ENCODE results near the gene C17orf100.

The C17orf100 gene

GRCh38 chr17:6639586-6640535, 11.7 kb upstream of the C17orf100 start:
- H3K4me3 ChIP-seq (ENCODE audit: control insufficient read depth, low read depth, low read length) = peak overlapping the region; percentile 98
- no peak for DNase-seq (ENCODE audit: low read depth)
- TF ChIP-seq CTCF (IDR thresholded peaks at IDR 0.05; ENCODE audit: control insufficient read depth, insufficient read depth, low read depth, low read length, missing control alignments) = no peak

GRCh38 chr17:6640536-6641246, 10.9 kb upstream of the C17orf100 start, which contains the start of the genes KIAA0753 and TXNDC17:
TSS of gene KIAA0753 (minus strand) at chr17:6640711. CDS start at chr17:6635103, 5,608 bp downstream.
TSS of gene TXNDC17 (plus strand) at chr17:6641060. CDS start at chr17:6641083, 23 bp downstream.
- no peak for TF ChIP-seq CTCF (IDR thresholded peaks at IDR 0.05; ENCODE audit: control insufficient read depth, insufficient read depth, low read depth, low read length, missing control alignments)
- peak within 1 kb of the TSS; percentile 98 for H3K4me3 ChIP-seq (ENCODE audit: control insufficient read depth, low read depth, low read length)
- peak; percentile 67 for DNase-seq (ENCODE audit: low read depth)

GRCh38 chr17:6641247-6641863, 10.2 kb upstream of the C17orf100 start:
- TF ChIP-seq CTCF (IDR thresholded peaks at IDR 0.05; ENCODE audit: control insufficient read depth, insufficient read depth, low read depth, low read length, missing control alignments) = no peak

GRCh38 chr17:6642592-6642991, 9.0 kb upstream of the C17orf100 start:
- no peak for DNase-seq (ENCODE audit: low read depth)
- H3K4me3 ChIP-seq (ENCODE audit: control insufficient read depth, low read depth, low read length) = no peak overlapping the region
- TF ChIP-seq CTCF (IDR thresholded peaks at IDR 0.05; ENCODE audit: control insufficient read depth, insufficient read depth, low read depth, low read length, missing control alignments) = no peak

More at GRCh38 chr17:6641247-6641863, 10.2 kb upstream of the C17orf100 start:
- no peak for DNase-seq (ENCODE audit: low read depth)
- peak overlapping the region; percentile 98 for H3K4me3 ChIP-seq (ENCODE audit: control insufficient read depth, low read depth, low read length)

- DNase-seq (ENCODE audit: low read depth) = peak; percentile 63
- no peak overlapping the region for H3K4me3 ChIP-seq (ENCODE audit: control insufficient read depth, low read depth, low read length)
- TF ChIP-seq CTCF (IDR thresholded peaks at IDR 0.05; ENCODE audit: control insufficient read depth, insufficient read depth, low read depth, low read length, missing control alignments) = no peak
Observed at GRCh38 chr17:6643451-6644125, 8.0 kb upstream of the C17orf100 start.

GRCh38 chr17:6648181-6648580, 3.4 kb upstream of the C17orf100 start:
- H3K4me3 ChIP-seq (ENCODE audit: control insufficient read depth, low read depth, low read length) = no peak overlapping the region
- no peak for DNase-seq (ENCODE audit: low read depth)
- TF ChIP-seq CTCF (IDR thresholded peaks at IDR 0.05; ENCODE audit: control insufficient read depth, insufficient read depth, low read depth, low read length, missing control alignments) = peak; percentile 22

Measured in AG09309 (cell line).